Activated CD8-positive, alpha-beta memory T cell treated with anti-CD3 and anti-CD28 coated beads, Interleukin-2, amount 50 U/mL, for 1 hour (primary cell): ENCODE data around the gene FMOD.

Experiments
- DNase-seq: peaks from one replicate; pipeline ENCODE4 v3.0.0-alpha.2; 2020; ENCODE audit errors: extremely low read depth

FMOD gene

GRCh38 chr1:203361945-203362719 is 11.2 kb upstream of the FMOD start:
- DNase-seq, result no peak

- DNase-seq, result no peak
These were observed 9.7 kb upstream of the FMOD start for GRCh38 chr1:203360547-203361185.

GRCh38 chr1:203359010-203359571 is 8.2 kb upstream of the FMOD start:
- no peak for DNase-seq

- no peak for DNase-seq
These were observed 3.3 kb upstream of the FMOD start for GRCh38 chr1:203354246-203354645.

DNA sequence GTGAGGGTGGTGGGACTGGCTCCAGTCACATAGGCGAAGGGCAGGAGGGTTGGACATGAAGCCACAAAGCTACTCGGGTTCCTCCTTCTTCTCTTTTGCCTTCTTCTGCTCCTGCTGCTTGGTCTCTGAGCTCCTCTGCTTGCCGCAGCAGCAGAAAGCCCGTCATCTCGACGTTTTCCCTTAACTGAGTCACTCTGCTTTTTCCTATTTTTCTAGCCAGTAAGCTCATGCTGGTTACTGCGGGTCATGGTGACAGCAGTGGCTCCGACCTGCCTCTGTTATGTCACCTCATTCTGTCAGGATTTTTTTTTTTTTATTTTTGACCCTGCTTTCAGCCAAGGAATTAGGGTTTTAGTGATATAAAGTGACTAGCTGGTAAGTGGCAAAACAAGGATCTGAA is 2.6 kb upstream of the FMOD start:
- DNase-seq, result no peak

DNA sequence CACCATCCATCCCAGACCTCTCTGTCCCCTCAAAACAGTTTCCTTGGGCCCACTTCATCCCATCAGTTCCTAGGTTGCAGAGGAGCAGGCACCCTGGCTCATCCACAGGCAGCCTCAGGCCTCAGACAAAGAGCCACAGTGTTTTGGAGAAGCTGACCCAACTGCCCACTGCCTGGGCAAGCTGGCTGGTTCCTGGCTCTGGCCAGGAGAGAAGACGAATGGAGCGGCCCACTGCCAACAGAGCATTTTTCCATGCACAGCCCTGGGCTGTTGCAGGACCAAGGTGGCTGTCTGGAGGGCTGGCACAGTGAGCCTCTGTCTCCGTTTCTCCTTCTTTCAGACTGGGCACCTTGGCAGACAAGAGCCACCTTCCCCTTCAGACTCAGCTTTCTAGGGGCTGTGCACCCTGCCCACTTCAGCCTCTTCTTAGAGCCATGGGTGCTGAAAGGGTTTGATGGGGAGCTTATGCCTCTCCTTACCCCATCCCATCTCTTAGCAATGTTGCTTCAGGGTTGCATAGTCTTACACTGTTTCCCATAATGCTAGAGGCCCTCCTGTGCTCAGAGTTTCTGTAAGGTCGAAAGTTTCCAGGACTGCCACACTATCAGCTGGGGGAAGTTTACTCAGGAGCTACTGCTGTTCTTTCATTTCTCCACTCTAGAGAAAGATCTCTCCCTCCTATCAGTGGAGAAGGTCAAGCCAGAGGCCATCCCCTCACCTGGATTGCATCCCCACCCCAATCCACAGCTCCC is 973 bp downstream of the FMOD start:
- no peak for DNase-seq

GRCh38 chr1:203349166-203349565 is 1.8 kb downstream of the FMOD start:
- no peak for DNase-seq

DNA sequence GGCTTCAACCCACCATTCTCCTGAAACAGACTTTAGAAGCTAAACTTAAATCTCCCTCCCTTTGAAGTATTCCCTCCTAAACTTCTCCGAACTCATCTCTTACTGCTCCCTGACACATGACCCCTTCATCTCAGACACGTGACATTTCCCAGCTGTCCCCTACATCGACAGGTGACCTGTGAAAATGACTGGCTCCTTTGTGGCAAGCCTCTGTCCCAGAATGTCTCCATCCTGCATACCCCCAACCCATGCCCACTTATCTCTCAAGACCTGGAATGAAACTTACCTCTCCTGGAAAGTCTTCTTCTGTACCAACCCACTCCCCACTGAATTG is 4.2 kb downstream of the FMOD start:
- no peak for DNase-seq

- no peak for DNase-seq
These were observed 4.7 kb downstream of the FMOD start for GRCh38 chr1:203346060-203346768.

DNA sequence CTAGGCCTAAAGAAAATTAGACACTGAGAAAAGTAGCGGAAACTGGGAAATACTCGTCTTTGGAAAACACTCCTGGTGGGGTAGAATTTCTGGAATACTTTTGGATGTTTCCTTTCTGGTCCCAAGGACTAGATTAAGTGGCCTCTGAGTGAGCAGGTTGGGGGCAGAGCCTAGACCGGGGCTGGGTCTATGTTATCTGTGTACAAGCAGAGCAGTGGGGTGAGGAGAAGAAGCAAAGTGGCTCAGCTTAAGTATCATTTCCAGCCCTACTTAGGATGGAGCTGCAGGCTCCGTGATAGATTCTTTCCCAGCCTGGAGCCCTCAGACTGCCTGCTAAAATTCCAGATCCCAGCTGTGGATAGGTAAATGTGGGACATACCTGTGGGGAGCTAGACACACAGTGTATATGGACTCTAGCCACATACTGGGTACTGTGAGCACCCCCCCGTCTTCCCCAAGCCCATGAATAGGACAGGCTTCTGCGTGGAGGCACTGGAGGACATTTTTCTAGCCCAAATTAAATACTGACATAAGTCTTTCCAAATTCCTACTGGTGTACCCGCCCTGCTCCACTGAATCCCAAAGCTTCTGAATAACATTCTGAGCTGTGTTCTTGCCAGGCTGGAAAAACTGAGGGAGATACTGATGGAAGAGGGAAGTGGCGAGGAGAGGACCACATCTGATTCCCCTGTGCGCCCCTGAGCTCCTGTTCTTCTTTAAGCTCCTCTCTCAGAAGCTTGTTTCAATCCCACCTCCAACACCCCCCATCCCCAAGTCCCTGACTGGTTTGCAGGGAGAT is 6.8 kb downstream of the FMOD start:
- no peak for DNase-seq

- no peak for DNase-seq
These were observed 8.6 kb downstream of the FMOD start for GRCh38 chr1:203342192-203342940.

- DNase-seq, result no peak
These were observed 10.7 kb downstream of the FMOD start for GRCh38 chr1:203340112-203340790.

DNA sequence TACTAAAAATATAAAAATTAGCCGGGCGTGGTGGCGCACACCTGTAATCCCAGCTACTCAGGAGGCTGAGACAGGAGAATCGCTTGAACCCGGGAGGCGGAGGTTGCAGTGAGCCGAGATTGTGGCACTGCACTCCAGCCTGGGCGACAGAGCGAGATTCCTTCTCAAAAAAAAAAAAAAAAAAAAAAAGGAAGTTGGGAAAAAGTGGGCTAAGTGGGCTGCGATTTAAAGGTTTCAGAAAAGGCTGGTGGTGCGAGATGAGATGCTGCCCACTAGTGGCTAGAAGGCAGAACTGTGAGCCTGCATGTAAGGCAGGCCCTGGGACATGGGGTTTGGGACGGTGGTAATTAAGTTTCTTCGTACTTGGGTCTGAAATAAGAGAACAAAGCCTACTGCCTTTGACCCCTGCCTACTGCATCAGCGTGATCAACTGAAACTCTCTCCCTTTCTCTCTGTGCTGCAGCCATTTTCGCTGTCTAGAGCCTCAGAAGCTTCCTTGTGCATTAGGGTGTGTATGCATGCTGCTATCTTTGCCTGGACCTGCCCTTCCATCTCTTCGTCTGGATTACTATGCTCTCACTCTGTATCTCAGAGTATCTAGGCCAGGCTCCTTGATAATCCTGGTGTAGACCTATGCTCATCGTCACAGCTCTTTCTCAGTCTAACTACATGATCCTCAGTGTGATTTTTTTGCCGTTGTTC is 12.4 kb downstream of the FMOD start:
- no peak for DNase-seq

DNA sequence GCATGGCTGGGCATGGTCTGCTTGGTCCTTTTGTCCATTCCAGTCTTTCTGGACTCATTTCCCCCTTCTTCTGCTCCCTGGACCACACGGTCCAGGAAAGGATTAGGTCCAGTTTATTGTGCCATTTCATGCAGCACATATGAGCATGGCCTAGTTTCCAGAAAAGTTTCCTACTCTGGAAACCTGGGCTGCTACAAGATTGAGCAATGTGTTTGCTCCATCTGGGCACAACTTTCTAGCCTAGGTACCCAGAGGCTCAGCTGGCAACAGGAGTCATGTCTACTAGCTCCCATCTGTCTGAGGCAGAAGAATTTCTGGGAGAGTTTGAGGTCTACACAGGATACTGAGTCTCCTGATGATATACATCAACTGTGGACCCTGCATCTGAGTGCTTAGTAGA is 14.8 kb downstream of the FMOD start:
- DNase-seq, result no peak

- no peak for DNase-seq
These were observed 15.4 kb downstream of the FMOD start for GRCh38 chr1:203335503-203335902.

- DNase-seq, result no peak
These were observed 19.7 kb downstream of the FMOD start for GRCh38 chr1:203331224-203331623.

DNA sequence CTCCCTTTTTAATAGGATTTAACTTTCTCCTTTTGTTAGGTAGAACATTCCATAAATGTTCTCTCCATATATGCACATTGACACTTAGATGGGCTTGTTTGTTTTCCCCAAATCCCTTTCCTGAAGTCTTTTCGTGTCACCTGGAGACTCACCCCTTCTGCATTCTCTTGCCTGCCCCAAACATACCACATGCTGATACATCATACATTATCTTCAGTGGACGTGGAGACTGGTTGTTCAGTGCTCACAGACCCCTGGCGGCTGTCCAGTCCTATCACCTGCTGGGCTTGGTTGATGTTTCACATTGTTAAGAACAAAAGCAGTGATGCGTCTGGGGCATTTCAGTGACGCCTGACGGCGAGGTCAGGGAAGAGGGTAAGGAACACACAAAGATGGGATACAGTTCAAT is 22.2 kb downstream of the FMOD start:
- no peak for DNase-seq

DNA sequence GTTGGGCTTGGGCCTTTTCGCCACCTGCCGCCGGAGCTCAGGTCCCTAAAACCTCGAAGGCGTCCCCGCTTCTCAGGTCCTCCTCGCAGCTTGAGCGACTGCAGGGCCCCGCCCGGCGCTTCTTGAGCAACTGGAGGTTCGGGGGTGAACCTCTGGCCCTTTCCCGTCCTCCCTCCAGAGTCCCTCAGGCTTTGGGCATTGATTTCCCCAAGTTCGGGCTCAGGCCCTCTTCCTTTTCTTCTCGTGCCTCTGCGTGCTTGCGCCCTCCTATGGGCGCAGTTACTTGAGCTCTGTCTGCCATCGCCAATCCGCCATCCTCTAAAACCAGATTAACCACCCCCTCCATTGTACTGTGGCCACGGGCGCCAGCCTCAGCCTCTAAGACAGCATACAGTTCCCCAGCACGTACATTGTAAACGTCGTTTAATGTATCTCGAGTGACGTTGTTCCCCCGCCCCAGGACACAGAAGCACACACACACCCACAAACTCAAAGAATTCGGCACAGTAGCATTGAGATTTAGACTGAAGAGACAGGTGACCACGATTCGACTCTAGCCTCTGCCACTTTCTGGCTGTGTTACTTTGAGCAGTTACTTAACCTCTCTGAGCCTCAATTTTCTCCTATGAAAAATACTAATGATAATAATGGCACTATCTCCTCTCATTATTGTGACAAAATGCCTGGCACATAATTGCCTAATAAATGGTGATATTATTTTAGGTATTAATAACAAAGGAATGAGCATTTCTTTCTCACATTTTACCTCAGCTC is 23.1 kb downstream of the FMOD start:
- peak; percentile 63 for DNase-seq
